ENCODE measurements around the gene MYH10.

Gene MYH10

DNA sequence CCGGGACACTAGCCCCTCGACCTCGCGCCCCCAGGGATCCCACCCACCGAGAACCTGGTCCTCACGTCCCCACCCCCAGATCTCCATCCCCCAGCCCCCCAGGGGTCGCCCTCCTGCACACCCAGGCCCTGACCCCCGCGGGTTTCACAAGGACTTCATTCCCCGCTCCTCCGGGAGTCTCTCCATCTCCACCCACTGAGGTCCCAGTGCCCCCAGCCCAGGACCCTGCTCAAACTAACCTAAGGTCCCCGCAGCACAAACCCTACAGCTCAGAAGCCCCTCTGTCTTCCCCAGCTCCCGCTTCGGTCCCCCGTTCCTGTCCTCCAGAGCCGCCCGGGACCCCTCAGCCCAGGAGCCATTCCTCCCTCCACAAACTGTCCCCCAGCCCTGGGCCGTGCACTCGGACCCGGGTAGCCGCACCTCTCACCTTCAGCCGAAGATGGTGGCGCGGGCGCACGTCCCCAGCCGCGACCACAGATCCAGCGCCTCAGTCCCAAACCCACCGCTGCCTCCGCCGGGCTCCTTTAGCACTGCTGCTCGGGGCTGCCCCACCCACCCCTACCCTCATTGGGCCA, at the start of gene MYH10:
Gene MYH10 (minus strand): TSS at position 499 of the 575 bp plus-strand sequence. CDS start 7,479 bp downstream, outside the sequence.
- TF ChIP-seq, protein P1, sequence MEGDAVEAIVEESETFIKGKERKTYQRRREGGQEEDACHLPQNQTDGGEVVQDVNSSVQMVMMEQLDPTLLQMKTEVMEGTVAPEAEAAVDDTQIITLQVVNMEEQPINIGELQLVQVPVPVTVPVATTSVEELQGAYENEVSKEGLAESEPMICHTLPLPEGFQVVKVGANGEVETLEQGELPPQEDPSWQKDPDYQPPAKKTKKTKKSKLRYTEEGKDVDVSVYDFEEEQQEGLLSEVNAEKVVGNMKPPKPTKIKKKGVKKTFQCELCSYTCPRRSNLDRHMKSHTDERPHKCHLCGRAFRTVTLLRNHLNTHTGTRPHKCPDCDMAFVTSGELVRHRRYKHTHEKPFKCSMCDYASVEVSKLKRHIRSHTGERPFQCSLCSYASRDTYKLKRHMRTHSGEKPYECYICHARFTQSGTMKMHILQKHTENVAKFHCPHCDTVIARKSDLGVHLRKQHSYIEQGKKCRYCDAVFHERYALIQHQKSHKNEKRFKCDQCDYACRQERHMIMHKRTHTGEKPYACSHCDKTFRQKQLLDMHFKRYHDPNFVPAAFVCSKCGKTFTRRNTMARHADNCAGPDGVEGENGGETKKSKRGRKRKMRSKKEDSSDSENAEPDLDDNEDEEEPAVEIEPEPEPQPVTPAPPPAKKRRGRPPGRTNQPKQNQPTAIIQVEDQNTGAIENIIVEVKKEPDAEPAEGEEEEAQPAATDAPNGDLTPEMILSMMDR (IDR thresholded peaks at IDR 0.05): no peak

DNA sequence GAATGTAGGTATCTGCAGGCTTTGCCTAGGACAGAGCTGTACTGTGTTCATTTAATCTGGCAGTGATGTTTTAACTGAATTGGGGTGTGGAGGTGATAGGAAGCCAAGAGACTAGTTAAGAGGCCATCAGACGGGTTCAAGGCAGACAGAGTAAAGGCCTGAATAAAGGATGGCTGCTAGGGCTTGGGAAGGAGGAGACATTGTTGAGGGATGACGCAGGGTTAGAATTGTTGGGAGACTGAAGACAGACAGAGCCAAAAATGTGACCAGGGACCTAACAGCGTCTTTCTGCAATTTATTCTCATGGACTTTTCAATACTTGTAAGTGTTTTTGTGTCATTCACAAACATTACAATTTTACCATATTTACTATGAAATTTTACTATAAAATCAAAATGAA, 48.6 kb upstream of the MYH10 start:
- TF ChIP-seq, protein P1 (IDR thresholded peaks at IDR 0.05): no peak

DNA sequence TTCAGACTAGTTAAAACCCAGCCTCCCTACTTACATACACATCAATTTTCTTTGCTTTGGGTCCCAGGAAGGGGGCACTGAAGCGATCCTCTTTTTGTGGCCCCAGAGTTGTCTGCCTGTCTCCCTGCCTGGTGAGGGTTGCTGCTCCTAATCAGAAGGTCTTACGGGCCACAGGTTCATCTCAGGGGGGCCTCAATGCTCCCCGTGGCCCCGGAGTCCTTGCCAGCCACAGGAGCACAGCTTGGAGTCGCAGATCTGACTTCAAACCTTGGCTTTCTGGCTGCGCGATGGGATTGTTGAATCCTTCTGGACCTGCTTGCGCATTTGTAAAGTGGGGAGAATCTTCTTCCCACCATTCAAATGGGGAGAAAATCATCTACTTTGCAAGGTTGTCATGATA, 44.8 kb upstream of the MYH10 start:
- TF ChIP-seq, protein P1 (IDR thresholded peaks at IDR 0.05): no peak

DNA sequence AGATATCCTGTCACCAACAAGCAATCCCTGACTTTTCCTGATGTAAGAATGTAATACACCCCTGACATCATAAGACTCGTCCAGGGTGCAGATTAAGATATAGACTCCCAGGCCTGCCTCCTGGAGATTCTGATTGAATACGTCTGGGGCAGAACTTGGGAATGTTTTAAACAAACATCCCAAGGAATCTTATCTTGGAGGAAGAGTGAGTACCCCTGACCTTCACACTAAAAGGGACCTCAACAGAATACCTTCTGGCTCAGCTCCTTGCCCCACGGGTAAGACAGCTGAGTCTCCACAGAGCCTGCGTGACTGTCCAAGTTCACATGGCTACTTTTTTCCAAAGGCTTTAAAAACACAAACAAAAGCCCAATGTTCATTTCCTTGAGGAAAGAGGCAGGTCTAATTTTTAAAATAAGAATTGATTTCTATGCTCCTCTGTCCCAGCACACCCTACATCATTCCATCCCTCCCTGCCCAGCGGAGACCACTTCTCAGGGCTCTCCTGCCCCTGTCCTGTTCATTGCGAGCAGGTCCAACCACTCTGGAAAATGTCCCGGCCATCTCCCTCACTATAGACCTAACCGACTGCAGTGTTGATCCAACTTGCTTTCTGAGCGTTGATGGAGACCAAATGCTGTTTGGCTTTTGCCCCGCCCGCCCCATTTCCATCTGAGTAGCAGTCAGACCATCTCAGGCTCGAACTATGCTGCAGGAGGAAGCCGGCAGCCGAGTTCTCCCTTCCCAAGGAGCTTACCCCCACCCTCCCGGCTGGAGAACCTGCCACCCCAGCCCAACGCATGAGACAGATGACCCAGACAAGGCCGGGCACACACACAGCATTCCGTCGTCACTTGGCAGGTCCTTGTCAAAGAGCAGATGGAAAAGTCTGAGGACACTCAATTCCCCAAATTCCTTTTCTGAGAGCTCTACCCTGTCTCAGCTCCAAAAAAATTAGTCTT, 44.1 kb upstream of the MYH10 start:
- TF ChIP-seq, protein P1 (IDR thresholded peaks at IDR 0.05): no peak

DNA sequence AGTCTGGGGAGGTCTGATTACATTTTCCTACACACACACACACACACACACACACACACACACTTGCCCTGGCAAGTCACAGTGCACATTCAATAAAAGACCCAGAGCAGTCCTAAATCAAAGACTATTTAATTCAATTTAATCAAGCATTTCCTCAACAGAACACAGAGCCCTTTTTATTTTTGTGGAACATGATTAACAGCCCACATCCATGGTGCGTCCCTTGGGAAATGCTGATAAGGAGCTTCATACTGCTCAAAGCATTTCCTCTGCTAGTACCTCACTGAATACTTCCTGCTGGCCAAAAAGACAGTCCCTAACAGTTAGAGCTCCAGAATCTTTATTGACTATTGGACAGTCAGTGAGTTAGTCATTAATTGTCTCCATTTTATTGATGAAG, 43.1 kb upstream of the MYH10 start:
- TF ChIP-seq, protein P1 (IDR thresholded peaks at IDR 0.05): no peak

DNA sequence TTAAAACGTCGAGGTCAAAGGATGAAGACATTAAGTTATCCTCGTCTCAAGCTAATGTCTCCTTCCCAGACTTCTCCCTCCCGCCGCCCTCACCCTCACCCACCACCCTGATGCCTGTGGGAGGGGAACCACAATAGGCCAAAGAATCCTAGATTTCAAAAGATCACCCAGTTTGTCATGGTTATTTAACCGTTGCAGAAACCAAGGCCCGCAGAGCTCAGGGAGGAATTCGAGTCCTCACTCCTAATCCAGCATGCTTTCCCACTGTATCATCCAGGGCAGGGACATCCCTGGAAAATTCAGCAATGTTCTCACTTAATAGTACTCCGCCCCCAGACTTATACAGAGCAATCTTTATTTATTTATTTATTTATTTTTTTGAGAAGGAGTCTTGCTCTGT, 41.8 kb upstream of the MYH10 start:
- TF ChIP-seq, protein P1 (IDR thresholded peaks at IDR 0.05): no peak

DNA sequence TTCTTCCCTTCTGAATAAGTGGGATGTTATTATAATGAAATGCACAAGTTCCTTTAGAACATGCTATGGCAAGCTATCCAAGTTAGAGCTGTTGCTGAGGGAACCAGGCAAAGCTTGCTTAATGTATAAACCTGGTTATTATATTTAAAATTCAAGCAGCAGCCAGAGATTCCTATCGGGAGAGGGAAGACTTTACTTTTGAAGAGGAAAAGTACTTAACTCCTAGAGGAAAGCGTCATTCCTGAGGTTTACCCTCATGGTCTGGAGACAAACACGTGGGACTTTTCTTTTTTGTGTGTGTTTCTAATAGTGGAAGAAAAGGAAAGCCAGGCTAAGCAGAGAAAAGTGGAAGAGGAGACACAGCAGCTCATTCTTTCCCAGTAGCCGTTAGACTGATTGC, 39.9 kb upstream of the MYH10 start:
- TF ChIP-seq, protein P1 (IDR thresholded peaks at IDR 0.05): no peak

All from LNCAP (cell line).